Measurements from ENCODE around the gene ADAMTS18. TPM values are rescaled to one million over a fixed set of nuclear protein-coding genes. Genes with fewer than 3 reads are reported as not detected.

The ADAMTS18 gene
- total and polyA plus RNA-seq, 9 of the 15 experiments (the other 6 are each of a cell fraction or from before 2014, with no cell fraction given) = not detected

DNA sequence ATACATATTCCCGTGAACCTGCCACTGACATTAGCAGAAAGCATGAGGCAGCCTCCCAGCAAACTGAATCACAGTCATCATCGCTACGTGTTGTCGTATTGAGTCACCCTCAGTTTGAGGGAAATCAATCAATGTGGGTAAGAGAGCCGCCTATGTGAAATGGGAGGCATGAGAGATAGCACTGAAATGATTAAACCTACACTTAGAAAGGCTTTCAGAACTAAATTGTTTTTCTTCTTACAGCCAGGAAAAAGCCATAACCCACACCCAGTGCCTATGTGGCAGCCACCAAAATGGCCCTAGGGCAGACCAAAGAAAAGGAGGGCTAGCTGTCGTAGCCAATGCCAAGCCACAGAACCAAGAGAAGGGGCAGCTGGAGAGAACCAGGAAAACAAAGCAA, 90.5 kb downstream of the ADAMTS18 start:
- TF ChIP-seq KLF10 (CRISPR knock-in tag; IDR thresholded peaks at IDR 0.05) (no peak), TBP (optimal IDR thresholded peaks at IDR 0.05; ENCODE audit: low read depth, low read length) (no peak), BACH1 (tag; IDR thresholded peaks at IDR 0.05) (no peak), MECOM (CRISPR knock-in tag; IDR thresholded peaks at IDR 0.05) (no peak)
- intact Hi-C loops (cut with micrococcal nuclease) = no loop called here
- Histone ChIP-seq H3K4me1 (replicated peaks in 1 of 2; ENCODE audit: control insufficient read depth in 2 of 2, insufficient read depth in 2 of 2, low read length in 2 of 2) (no peaks in the 10 kb centered on the region), H3K27ac (ENCODE audit: extremely low read depth, low read depth, low read length) (no peak overlapping the region), H3K36me3 (ENCODE audit: control insufficient read depth, insufficient read depth, low read length) (no peaks in the 10 kb centered on the region), H2AFZ (ENCODE audit: low read depth, low read length) (no peak overlapping the region), H3K79me2 (ENCODE audit: control insufficient read depth, insufficient read depth, low read length) (no peaks in the 10 kb centered on the region), H3K27me3 (ENCODE audit: control insufficient read depth in 2 of 2, insufficient read depth in 2 of 2, low read length in 2 of 2) (no peaks in the 10 kb centered on the region), H3K9me1 (ENCODE audit: control insufficient read depth, insufficient read depth, low read length) (no peaks in the 10 kb centered on the region), H3K9ac (ENCODE audit: insufficient read depth in 1 of 2, low read depth in 2 of 2, low read length in 2 of 2) (no peak overlapping the region), H4K20me1 (replicated peaks; ENCODE audit: control insufficient read depth, insufficient read depth, low read length) (no peaks in the 10 kb centered on the region), H3K9me3 (replicated peaks; ENCODE audit: control insufficient read depth, insufficient read depth, low read depth, low read length) (no peaks in the 10 kb centered on the region), H3K4me3 (no peak overlapping the region), H3K4me2 (ENCODE audit: insufficient read depth, low read length) (no peak overlapping the region)
- in situ Hi-C loops (cut with MboI) = no loop called here
- no peak for FAIRE-seq
- WGBS (ENCODE audit: insufficient coverage, low coverage, missing lambda C conversion rate) = 2% methylated on average over 6 of the region's 6 CpGs
- CTCF ChIA-PET (ENCODE audit: low intra/inter-chr PET ratio) = no interaction called here
- ATAC-seq = no peak
- POLR2A ChIA-PET = no interaction called here
- BruUV-seq (replicated peaks) = no TSS peak
- DNase-seq (ENCODE audit: extremely low read depth in 1 of 4, low spot score in 3 of 4) = no peak

DNA sequence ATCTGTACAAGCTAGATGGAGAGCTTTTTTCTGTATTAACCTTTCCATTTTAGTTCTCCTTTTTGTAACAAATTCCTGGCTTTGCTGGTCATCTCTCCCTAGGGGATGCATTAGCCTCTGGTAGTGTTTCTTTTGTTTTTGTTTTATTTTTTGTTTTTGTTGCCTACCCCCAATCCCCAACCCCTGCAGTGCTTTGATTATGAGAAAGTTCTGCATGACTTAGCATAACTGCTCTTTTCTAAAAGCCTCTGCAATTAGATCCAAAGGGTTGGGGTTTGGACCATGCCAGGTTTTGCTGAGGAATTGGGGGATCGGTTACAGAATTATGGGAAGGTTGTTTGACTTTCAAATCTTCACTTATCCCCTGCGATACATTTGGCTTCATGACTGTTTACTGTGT, 98.2 kb downstream of the ADAMTS18 start:
- BruUV-seq (replicated peaks) = no TSS peak
- Histone ChIP-seq H3K36me3 (ENCODE audit: control insufficient read depth, insufficient read depth, low read length) (no peaks in the 10 kb centered on the region), H3K9ac (ENCODE audit: insufficient read depth in 1 of 2, low read depth in 2 of 2, low read length in 2 of 2) (no peak overlapping the region), H3K4me1 (replicated peaks in 1 of 2; ENCODE audit: control insufficient read depth in 2 of 2, insufficient read depth in 2 of 2, low read length in 2 of 2) (no peaks in the 10 kb centered on the region), H3K4me3 (no peak overlapping the region), H2AFZ (ENCODE audit: low read depth, low read length) (no peak overlapping the region), H3K27me3 (ENCODE audit: control insufficient read depth in 2 of 2, insufficient read depth in 2 of 2, low read length in 2 of 2) (no peaks in the 10 kb centered on the region), H3K9me1 (ENCODE audit: control insufficient read depth, insufficient read depth, low read length) (no peaks in the 10 kb centered on the region), H4K20me1 (replicated peaks; ENCODE audit: control insufficient read depth, insufficient read depth, low read length) (no peaks in the 10 kb centered on the region), H3K27ac (ENCODE audit: extremely low read depth, low read depth, low read length) (no peak overlapping the region), H3K79me2 (ENCODE audit: control insufficient read depth, insufficient read depth, low read length) (no peaks in the 10 kb centered on the region), H3K9me3 (replicated peaks; ENCODE audit: control insufficient read depth, insufficient read depth, low read depth, low read length) (no peaks in the 10 kb centered on the region), H3K4me2 (ENCODE audit: insufficient read depth, low read length) (no peak overlapping the region)
- ATAC-seq (no peak), DNase-seq (ENCODE audit: extremely low read depth in 1 of 4, low spot score in 3 of 4) (no peak), FAIRE-seq (no peak)
- ChIA-PET POLR2A (no interaction called here), CTCF (ENCODE audit: low intra/inter-chr PET ratio) (no interaction called here)
- intact Hi-C loops (cut with micrococcal nuclease) = no loop called here
- WGBS (ENCODE audit: insufficient coverage, low coverage, missing lambda C conversion rate) = 0% methylated on average over 2 of the region's 2 CpGs
- TF ChIP-seq, protein P1, sequence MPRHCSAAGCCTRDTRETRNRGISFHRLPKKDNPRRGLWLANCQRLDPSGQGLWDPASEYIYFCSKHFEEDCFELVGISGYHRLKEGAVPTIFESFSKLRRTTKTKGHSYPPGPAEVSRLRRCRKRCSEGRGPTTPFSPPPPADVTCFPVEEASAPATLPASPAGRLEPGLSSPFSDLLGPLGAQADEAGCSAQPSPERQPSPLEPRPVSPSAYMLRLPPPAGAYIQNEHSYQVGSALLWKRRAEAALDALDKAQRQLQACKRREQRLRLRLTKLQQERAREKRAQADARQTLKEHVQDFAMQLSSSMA (CRISPR knock-in tag; IDR thresholded peaks at IDR 0.05) = no peak
- TF ChIP-seq, protein P2, sequence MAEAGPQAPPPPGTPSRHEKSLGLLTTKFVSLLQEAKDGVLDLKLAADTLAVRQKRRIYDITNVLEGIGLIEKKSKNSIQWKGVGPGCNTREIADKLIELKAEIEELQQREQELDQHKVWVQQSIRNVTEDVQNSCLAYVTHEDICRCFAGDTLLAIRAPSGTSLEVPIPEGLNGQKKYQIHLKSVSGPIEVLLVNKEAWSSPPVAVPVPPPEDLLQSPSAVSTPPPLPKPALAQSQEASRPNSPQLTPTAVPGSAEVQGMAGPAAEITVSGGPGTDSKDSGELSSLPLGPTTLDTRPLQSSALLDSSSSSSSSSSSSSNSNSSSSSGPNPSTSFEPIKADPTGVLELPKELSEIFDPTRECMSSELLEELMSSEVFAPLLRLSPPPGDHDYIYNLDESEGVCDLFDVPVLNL (CRISPR knock-in tag; IDR thresholded peaks at IDR 0.05; ENCODE audit: low read depth) = no peak
- TF ChIP-seq SIX5 (IDR thresholded peaks at IDR 0.05; ENCODE audit: borderline replicate concordance in 1 of 2, insufficient read depth in 1 of 2, low read depth in 1 of 2, low read length in 2 of 2) (no peak), DMBX1 (CRISPR knock-in tag; IDR thresholded peaks at IDR 0.05; ENCODE audit: borderline replicate concordance) (no peak), MXI1 (IDR thresholded peaks at IDR 0.05; ENCODE audit: low read depth, low read length) (no peak), RBM39 (optimal IDR thresholded peaks at IDR 0.05; ENCODE audit: low read depth, low read length) (no peak), E2F3 (CRISPR knock-in tag; IDR thresholded peaks at IDR 0.05) (no peak)
- TF ChIP-seq, protein P3, sequence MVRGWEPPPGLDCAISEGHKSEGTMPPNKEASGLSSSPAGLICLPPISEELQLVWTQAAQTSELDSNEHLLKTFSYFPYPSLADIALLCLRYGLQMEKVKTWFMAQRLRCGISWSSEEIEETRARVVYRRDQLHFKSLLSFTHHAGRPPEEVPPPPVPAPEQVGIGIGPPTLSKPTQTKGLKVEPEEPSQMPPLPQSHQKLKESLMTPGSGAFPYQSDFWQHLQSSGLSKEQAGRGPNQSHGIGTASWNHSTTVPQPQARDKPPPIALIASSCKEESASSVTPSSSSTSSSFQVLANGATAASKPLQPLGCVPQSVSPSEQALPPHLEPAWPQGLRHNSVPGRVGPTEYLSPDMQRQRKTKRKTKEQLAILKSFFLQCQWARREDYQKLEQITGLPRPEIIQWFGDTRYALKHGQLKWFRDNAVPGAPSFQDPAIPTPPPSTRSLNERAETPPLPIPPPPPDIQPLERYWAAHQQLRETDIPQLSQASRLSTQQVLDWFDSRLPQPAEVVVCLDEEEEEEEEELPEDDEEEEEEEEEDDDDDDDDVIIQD (CRISPR knock-in tag; IDR thresholded peaks at IDR 0.05) = no peak
- in situ Hi-C loops (cut with MboI) = no loop called here
